ENCODE measurements around the gene PIF1.

PIF1 gene

DNA sequence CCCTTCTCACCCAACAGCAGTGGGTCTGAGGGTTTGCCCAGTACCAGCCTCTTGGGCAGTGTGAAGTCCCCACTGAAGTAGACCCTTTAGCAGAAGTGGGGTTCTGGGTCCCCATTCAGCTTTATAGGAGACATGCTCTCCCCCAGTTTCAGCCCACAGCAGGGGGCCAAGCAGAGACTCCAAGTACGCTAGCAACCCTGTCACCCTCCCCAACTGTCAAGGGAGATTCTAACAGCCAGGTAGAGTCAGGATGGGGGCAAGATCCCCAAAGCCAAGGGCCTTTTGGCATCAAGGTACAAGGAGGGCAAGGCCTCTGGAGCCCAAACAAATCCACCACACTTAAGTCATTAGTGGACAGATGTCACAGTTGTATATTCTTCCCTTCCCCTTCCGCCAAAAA lies 51.8 kb downstream of the PIF1 start:
- DNase-seq, result no peak

DNA sequence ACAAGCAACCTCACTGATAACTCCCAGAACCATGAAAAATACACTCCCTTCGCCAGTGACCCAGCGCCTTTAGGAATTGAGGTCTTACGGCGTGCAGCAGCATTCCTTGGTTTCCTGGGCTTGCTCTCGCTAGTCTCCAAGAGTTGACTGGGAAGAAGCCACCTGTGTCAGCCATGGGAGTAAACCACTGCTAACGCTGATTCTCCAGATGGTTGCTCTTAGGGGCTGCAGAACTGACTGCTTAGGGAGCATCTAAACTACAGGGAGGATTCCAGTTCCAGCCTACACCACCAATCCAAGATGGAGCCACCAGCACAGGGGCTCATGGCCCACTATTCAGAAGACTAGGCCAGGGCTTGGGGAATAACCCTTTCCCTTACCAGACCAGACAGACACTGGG lies 52.5 kb downstream of the PIF1 start:
- no peak for DNase-seq

DNA sequence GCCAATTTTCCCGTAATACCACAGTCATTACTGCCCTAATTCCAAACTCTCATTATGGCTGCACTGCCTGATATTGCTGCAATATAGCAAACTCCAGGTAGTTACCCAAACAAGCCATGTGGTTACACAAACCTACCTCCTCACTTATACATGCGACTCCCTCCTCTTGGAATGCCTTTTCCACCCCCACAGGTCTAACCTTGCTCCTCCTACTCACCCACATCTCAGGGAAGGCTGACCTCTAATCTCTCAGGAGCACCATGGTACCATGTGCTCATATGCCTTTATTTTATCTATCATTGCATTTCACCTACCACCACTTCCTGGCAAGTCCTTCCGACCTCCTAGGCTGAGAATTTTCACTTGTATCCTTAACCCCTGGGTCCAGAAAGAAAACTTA lies 53.0 kb downstream of the PIF1 start:
- DNase-seq, result no peak

DNA sequence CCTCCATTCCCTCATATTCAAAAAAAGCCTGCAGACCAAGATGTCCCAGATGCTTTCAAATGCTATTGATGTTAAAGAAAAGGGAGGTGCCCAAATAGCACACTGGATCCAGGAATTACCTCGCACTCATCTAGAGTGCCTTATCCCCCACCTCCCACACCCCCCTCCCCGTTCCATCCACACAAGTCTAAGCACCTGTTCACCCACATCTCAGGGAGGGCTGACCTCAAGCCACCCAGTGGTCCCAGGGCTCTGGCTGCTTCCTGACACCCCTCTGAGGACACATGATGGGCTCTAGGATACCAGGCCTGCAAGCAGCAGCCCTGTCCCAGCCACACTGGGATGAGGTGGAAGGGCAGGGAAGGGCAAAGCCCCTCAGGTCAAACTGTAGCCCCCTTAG lies 54.8 kb downstream of the PIF1 start:
- no peak for DNase-seq

DNA sequence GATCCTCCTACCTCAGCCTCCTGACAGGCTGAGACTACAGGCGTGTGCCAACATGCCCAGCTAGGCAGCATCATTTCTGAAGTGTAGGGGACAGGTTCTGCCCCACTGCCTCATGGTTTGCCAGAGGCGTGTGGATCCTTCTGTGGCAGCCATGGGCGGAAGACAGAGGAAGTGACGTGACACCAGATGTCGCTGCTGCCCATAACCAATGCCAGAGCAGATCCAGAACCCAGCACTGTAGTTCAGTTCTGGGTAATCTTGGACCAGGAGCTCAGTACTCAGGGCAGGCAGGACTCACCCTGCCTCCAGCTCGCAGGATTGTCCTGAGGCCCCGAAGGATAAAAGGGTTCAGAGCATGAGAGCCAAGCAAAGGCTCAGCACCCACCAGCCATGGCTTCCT lies 58.2 kb downstream of the PIF1 start:
- DNase-seq, result no peak

DNA sequence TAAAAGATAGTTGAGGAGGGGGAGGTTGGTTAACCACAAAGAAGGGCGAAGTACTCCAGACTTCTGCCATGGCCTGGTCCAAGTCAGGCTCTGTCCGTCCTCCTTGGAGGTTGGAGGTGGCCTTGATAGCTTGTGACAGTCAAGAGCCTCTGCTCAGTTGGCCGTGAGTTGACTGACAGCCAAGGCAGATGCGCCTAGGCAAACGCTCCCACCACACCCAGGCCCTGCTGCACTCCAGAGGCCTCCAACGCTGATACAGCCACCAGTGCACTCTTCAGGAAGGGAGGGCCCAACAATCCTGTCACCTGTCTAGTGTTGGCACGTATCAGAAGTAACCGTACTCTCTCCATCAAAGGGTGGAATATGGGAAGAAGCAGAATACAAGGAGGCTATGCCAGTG lies 59.4 kb downstream of the PIF1 start:
- DNase-seq, result no peak
